MM.1S (cell line): ENCODE results near the gene TCHP.
"Not testable (repeated sequence)": the region's sequence is repeated elsewhere in the genome, so short reads cannot be mapped to it uniquely, and the experiment has no call there.

ENCODE experiments used
- DNase-seq: peaks from one replicate; pipeline ENCODE4 v3.0.0-alpha.2; 2015
- H2AFZ ChIP-seq: fragments of 300-600 bp; sonication (generic); 2 replicates; pipeline ENCODE4 v1.6.0; 2016; ENCODE audit warnings: antibody characterized with exemption, low read length
- H3F3A ChIP-seq: fragments of 300-600 bp; sonication (generic); 2 replicates; pipeline ENCODE4 v1.6.1; 2016; ENCODE audit warnings: mild to moderate bottlenecking, antibody characterized with exemption, low read length, moderate library complexity, mixed read lengths; ENCODE audit not compliant: insufficient read depth
- H3K27ac ChIP-seq: fragments of 300-600 bp; sonication (generic); 2 replicates; pipeline ENCODE4 v1.5.1; 2016; ENCODE audit warnings: mild to moderate bottlenecking, low read length
- H3K27me3 ChIP-seq: fragments of 300-600 bp; sonication (generic); replicated peaks from 2 replicates; pipeline ENCODE4 v1.6.0; 2016; ENCODE audit warnings: low read length; ENCODE audit not compliant: insufficient read depth
- H3K36me3 ChIP-seq: fragments of 300-600 bp; sonication (generic); replicated peaks from 2 replicates; pipeline ENCODE4 v1.6.1; 2016; ENCODE audit warnings: mild to moderate bottlenecking, low read length, mixed read lengths; ENCODE audit not compliant: insufficient read depth
- H3K4me1 ChIP-seq: fragments of 300-600 bp; sonication (generic); 2 replicates; pipeline ENCODE4 v1.6.1; 2016; ENCODE audit warnings: low read length, mixed read lengths
- H3K4me2 ChIP-seq: fragments of 300-600 bp; sonication (generic); 2 replicates; pipeline ENCODE4 v1.6.0; 2016; ENCODE audit warnings: low read depth, low read length
- H3K4me3 ChIP-seq: fragments of 300-600 bp; sonication (generic); 2 replicates; pipeline ENCODE4 v1.5.1; 2016; ENCODE audit warnings: low read length, mixed read lengths
- H3K79me2 ChIP-seq: fragments of 300-600 bp; sonication (generic); 2 replicates; pipeline ENCODE4 v1.6.1; 2016; ENCODE audit warnings: mixed run types, low read length, mixed read lengths
- H3K9ac ChIP-seq: fragments of 300-600 bp; sonication (generic); 2 replicates; pipeline ENCODE4 v1.6.1; 2016; ENCODE audit warnings: low read length, mixed read lengths
- H3K9me2 ChIP-seq: fragments of 300-600 bp; sonication (generic); replicated peaks from 2 replicates; pipeline ENCODE4 v1.6.1; 2016; ENCODE audit warnings: mild to moderate bottlenecking, low read length, mixed read lengths; ENCODE audit not compliant: insufficient read depth
- H3K9me3 ChIP-seq: fragments of 300-600 bp; sonication (generic); replicated peaks from 2 replicates; pipeline ENCODE4 v1.6.1; 2016; ENCODE audit warnings: mild to moderate bottlenecking, low read length, mixed read lengths; ENCODE audit not compliant: insufficient read depth
- H4K20me1 ChIP-seq: fragments of 300-600 bp; sonication (generic); 2 replicates; pipeline ENCODE4 v1.6.1; 2016; ENCODE audit warnings: mild to moderate bottlenecking, low read length, moderate library complexity, mixed read lengths; ENCODE audit not compliant: insufficient read depth
- EZH2 ChIP-seq: fragments of 300-600 bp; sonication (generic); optimal IDR thresholded peaks from 2 replicates; pipeline ENCODE3; 2017; ENCODE audit warnings: low read depth, mild to moderate bottlenecking, antibody characterized with exemption, low read length, mixed read lengths
- EZH2phosphoT487 ChIP-seq: fragments of 300-600 bp; sonication (generic); IDR thresholded peaks from 2 replicates; pipeline ENCODE4 v1.6.1; 2018; ENCODE audit warnings: antibody characterized with exemption, low read length
- TF ChIP-seq, protein P1 (sequence below): fragments of 300-600 bp; sonication (generic); IDR thresholded peaks from 2 replicates; pipeline ENCODE4 v1.5.1; 2016; ENCODE audit warnings: antibody characterized with exemption, low read length, mixed read lengths

Gene TCHP, protein sequence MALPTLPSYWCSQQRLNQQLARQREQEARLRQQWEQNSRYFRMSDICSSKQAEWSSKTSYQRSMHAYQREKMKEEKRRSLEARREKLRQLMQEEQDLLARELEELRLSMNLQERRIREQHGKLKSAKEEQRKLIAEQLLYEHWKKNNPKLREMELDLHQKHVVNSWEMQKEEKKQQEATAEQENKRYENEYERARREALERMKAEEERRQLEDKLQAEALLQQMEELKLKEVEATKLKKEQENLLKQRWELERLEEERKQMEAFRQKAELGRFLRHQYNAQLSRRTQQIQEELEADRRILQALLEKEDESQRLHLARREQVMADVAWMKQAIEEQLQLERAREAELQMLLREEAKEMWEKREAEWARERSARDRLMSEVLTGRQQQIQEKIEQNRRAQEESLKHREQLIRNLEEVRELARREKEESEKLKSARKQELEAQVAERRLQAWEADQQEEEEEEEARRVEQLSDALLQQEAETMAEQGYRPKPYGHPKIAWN

DNA sequence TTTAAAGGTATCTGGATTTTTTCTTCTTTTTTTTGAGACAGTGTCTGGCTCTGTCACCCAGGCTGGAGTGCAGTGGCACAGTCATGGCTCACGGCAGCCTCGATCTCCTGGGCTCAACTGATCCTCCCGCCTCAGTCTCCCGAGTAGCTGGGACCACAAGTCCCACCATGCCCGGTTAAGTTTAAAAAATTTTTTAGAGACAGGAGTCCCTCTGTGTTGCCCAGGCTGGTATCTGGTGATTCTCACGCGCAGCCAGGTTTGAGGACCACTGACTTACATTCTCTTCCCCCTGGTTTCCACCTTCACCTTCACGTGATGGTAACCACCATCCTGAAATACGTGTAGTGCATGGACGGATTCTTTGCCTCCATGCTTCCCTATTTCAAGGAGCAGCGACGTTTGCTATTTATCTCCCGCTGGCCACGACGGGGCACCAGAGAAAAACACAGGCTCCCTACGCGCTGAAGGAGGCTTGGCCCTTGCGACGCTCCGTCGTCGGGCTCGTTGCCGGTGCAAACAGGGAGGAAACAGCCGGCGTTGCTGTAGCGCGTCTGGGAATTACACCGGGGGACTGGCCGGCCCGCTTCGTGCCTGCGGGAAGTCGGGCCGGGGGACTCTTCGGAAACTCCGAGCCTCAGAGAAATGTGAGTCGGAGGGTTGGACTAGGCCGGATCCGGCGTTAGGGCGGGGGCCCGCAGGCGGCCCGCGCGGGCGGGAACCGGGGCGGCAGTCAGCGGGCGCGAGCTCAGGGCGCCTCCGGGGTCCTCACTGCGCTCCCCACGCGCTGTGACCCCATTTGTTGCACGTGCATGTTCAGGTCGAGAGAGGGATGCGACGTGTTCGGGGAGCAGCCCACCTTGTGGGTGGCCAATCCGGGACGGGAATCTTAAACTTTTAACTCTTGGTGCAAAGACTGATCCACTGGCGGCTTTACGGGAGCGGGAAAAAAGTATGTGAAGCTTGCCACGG, at the start of gene TCHP:
Gene TCHP, plus strand, starts transcription at position 492 of the 969 bp plus-strand sequence. CDS start 2,753 bp downstream, outside the sequence.
- Histone ChIP-seq H4K20me1 (no peaks in the 10 kb centered on the region), H3K27me3 (no peaks in the 10 kb centered on the region), H3K27ac (peak within 1 kb of the TSS; percentile 43; the same call in 1 of the 2 replicates), H3K9me3 (no peaks in the 10 kb centered on the region), H3K36me3 (no peaks in the 10 kb centered on the region), H3K4me1 (no peaks in the 10 kb centered on the region), H3K9ac (peak within 1 kb of the TSS; percentile 84), H3K79me2 (peaks cover 29% of the 10 kb centered on the region), H3F3A (no peaks in the 10 kb centered on the region), H3K4me3 (peak within 1 kb of the TSS; percentile 81), H3K9me2 (no peaks in the 10 kb centered on the region), H2AFZ (peak within 1 kb of the TSS; percentile 67), H3K4me2 (peak within 1 kb of the TSS; percentile 74)
- peak; percentile 62 for DNase-seq
- TF ChIP-seq, protein P1, sequence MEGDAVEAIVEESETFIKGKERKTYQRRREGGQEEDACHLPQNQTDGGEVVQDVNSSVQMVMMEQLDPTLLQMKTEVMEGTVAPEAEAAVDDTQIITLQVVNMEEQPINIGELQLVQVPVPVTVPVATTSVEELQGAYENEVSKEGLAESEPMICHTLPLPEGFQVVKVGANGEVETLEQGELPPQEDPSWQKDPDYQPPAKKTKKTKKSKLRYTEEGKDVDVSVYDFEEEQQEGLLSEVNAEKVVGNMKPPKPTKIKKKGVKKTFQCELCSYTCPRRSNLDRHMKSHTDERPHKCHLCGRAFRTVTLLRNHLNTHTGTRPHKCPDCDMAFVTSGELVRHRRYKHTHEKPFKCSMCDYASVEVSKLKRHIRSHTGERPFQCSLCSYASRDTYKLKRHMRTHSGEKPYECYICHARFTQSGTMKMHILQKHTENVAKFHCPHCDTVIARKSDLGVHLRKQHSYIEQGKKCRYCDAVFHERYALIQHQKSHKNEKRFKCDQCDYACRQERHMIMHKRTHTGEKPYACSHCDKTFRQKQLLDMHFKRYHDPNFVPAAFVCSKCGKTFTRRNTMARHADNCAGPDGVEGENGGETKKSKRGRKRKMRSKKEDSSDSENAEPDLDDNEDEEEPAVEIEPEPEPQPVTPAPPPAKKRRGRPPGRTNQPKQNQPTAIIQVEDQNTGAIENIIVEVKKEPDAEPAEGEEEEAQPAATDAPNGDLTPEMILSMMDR, result no peak
- TF ChIP-seq EZH2, result no peak

DNA sequence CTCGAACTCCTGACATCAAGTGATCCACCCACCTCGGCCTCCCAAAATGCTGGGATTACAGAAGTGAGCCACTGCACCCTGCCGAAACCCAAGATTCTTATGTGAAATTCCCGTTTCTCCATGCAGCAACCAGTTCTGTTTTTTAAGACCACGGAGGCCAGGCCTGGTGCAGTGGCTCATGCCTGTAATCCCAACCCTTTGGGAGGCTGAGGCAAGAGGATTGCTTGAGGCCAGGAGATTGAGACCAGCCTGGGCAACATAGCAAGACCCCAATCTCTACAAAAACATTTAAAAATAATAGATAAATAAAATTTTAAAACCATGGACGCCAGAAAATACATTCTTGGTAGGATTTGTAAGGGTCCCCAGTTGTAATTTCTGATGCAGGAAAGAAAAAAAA, 49.6 kb upstream of the TCHP start:
- H3K9me3 ChIP-seq, H3K4me3 ChIP-seq, H4K20me1 ChIP-seq, H3K9ac ChIP-seq, H3K79me2 ChIP-seq, H3F3A ChIP-seq, H3K4me2 ChIP-seq, H3K4me1 ChIP-seq, DNase-seq, H3K27me3 ChIP-seq, H3K9me2 ChIP-seq, H3K27ac ChIP-seq, H2AFZ ChIP-seq, H3K36me3 ChIP-seq: not testable (repeated sequence)

DNA sequence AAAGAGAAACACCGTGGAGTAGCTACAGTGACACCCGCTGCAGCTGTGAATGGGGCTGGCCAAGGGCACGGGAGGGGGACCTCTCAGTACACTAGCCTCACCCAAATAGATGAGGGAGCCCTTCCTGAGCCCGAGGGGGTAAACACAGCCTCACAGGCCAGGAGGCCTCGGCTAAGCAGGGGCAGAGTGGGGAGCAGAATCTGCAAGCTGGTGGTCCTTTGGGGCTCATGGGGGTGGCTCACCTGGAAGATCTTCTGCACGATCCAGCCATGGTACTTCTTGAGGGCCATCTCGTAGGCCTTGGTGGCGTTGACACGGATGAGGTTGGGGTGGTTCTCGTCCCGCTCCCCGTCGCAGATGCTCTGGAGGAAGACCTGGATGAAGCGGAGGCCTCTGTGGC, 44.7 kb upstream of the TCHP start:
- DNase-seq, result no peak
- no peaks in the 10 kb centered on the region for H3K79me2 ChIP-seq
- H2AFZ ChIP-seq, result no peak overlapping the region
- H3K27me3 ChIP-seq, result no peaks in the 10 kb centered on the region
- TF ChIP-seq, protein P1, result no peak
- TF ChIP-seq EZH2phosphoT487 (no peak), EZH2 (no peak)
- H3F3A ChIP-seq, result no peaks in the 10 kb centered on the region
- H3K4me2 ChIP-seq, result no peak overlapping the region
- no peaks in the 10 kb centered on the region for H3K9me2 ChIP-seq
- no peaks in the 10 kb centered on the region for H3K36me3 ChIP-seq
- no peaks in the 10 kb centered on the region for H3K4me1 ChIP-seq
- H3K27ac ChIP-seq, result no peak overlapping the region
- no peaks in the 10 kb centered on the region for H3K9me3 ChIP-seq
- H4K20me1 ChIP-seq, result no peaks in the 10 kb centered on the region
- no peak overlapping the region for H3K9ac ChIP-seq
- no peak overlapping the region for H3K4me3 ChIP-seq
